Adipocyte (in vitro differentiated cells): ENCODE data around the gene DYRK1A.

Experiments used
- DNase-seq: peaks from one replicate; pipeline ENCODE4 v3.0.0-alpha.2; 2015; ENCODE audit warnings: low read depth
- H3K27me3 ChIP-seq: replicated peaks from 2 replicates; pipeline ENCODE4 v1.7.0; 2013; ENCODE audit warnings: mild to moderate bottlenecking, low read length, moderate library complexity; ENCODE audit not compliant: control insufficient read depth, insufficient read depth
- H3K36me3 ChIP-seq: 2 replicates; pipeline ENCODE4 v1.7.0; 2013; ENCODE audit warnings: low read length, mild to moderate bottlenecking, moderate library complexity; ENCODE audit not compliant: control insufficient read depth, insufficient read depth, severe bottlenecking
- H3K4me1 ChIP-seq: 2 replicates; pipeline ENCODE4 v1.7.0; 2013; ENCODE audit warnings: mild to moderate bottlenecking, low read length, moderate library complexity; ENCODE audit not compliant: control insufficient read depth, insufficient read depth
- H3K4me3 ChIP-seq: 2 replicates; pipeline ENCODE4 v1.7.0; 2013; ENCODE audit warnings: mild to moderate bottlenecking, low read length, moderate library complexity
- H3K9ac ChIP-seq: 2 replicates; pipeline ENCODE4 v1.7.0; 2013; ENCODE audit warnings: mild to moderate bottlenecking, low read length, moderate library complexity
- H3K9me3 ChIP-seq: 2 replicates; pipeline ENCODE4 v1.7.0; 2013; ENCODE audit warnings: mild to moderate bottlenecking, low read length, moderate library complexity; ENCODE audit not compliant: control insufficient read depth

Gene DYRK1A

DNA sequence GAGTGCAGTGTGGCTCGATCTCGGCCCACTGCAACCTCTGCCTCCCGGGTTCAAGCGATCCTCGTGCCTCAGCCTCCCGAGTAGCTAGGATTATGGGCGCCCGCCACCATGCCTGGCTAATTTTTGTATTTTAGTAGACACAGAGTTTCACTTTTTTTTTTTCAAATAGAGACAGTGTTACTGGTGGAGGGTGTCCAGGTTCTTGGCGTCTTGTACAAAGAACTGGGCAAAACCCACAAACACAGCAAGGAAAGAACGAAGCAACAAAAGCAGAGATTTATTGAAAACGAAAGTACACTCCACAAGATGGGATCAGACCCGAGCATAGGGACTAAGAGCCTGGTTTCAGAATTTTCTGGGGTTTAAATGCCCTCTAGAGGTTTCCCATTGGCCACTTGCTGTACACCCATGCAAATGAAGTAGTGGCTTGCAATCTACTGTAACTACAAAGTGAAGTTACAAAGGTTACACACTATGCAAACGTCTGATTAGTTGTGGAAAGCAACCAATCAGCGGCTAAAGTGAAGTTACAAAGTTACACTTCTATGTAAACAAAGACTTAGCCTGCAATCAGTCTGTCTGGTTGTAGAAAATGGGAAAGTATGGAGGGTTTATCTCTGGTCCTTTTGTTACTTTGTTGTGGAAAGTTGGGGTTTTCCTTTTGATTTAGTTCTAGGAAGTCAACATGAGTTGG is 199.1 kb downstream of the DYRK1A start:
- DNase-seq: peak; percentile 17
- Histone ChIP-seq H3K4me1 (peaks cover 19% of the 10 kb centered on the region), H3K4me3 (no peak overlapping the region)

DNA sequence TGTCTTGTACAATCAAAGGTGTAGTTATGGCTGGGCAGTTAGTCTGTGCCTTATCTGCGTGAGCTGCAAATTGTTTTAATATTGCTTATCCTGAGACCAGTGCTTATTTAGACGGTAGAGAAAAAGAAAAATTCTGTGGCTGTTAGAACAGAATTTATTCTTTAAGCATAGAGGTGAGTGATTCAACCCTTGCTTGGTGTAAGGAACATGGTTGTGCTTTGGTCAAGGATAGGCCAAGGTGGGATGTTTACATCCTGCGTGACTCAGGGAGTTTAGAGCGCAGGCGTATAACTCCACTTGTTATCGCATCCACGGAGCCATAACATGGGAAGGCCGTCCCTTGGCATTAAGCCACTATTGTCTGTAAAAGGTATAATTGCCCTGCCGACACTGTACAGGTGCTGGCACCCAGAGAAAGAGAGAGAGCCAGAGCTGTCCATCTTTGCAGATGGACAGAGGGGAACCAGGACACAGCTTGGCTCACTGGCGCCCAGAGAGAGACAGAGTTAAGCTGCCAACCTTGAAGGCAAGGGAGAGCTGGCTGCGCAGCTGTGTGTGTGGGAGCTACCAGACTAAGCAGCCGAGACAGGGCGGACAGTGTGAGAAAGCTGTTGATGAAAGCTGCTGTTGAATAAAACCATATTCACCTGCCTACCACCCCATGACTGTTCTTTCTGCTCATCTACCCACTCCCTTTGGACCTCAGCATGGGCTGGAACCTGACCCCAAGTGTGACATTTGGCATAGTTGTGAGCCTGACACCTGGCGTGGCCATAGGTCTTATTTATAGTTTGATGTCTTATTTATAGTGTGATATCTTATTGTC is 200.4 kb downstream of the DYRK1A start:
- DNase-seq: no peak
- Histone ChIP-seq H3K9me3 (no peaks in the 10 kb centered on the region), H3K36me3 (no peaks in the 10 kb centered on the region), H3K4me1 (peaks cover 19% of the 10 kb centered on the region), H3K27me3 (peaks cover 19% of the 10 kb centered on the region), H3K9ac (no peak overlapping the region), H3K4me3 (no peak overlapping the region)

More for the DNA sequence above, 199.1 kb downstream of the DYRK1A start:
- H3K36me3 ChIP-seq: no peaks in the 10 kb centered on the region
- no peak overlapping the region for H3K9ac ChIP-seq
- H3K27me3 ChIP-seq: peaks cover 9% of the 10 kb centered on the region
- H3K9me3 ChIP-seq: no peaks in the 10 kb centered on the region

DNA sequence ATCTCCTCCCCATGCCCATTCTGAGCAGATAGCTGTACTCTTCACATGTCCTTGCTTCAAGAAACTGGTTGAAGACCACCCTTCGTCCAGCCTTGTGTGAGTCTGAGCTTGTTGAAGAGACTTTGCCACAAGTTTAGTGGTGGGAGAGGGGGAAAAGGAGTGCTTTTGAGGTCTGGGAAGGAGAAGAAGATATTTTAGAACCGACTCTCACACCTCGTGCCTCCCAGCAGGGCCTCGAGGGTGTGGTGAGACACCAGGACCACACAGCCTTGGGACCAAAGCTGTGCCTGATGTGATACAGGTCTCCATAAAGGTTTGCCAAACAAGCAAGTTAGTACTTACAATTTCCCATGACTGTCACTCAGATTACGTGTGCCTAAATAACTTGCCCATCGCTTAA is 201.8 kb downstream of the DYRK1A start:
- DNase-seq: no peak
- H3K36me3 ChIP-seq: no peaks in the 10 kb centered on the region
- peaks cover 13% of the 10 kb centered on the region for H3K4me1 ChIP-seq
- no peaks in the 10 kb centered on the region for H3K9me3 ChIP-seq
- no peak overlapping the region for H3K4me3 ChIP-seq
- peaks cover 19% of the 10 kb centered on the region for H3K27me3 ChIP-seq
- no peak overlapping the region for H3K9ac ChIP-seq

DNA sequence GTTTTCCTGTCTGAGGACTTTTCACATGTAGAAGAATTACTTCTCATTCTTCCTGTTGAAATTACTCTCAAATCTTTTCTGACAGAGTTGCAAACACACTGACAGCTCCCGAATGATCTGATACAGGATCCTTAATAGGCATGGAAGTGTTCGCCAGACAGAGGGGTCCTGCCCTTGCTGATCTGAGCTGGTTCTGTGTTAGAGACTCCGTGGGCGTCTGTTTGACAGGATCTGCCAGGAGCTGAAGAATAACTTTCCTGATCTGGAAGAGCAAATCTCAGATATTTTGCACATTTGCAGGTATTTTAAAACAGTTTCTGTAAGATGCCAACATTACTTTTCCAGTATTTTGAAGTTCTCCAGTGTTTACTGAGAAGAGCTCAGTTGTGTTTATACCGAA is 202.3 kb downstream of the DYRK1A start:
- DNase-seq: no peak
- Histone ChIP-seq H3K27me3 (peaks cover 19% of the 10 kb centered on the region), H3K9me3 (no peaks in the 10 kb centered on the region), H3K4me3 (no peak overlapping the region), H3K36me3 (no peaks in the 10 kb centered on the region), H3K9ac (no peak overlapping the region), H3K4me1 (peaks cover 12% of the 10 kb centered on the region)

DNA sequence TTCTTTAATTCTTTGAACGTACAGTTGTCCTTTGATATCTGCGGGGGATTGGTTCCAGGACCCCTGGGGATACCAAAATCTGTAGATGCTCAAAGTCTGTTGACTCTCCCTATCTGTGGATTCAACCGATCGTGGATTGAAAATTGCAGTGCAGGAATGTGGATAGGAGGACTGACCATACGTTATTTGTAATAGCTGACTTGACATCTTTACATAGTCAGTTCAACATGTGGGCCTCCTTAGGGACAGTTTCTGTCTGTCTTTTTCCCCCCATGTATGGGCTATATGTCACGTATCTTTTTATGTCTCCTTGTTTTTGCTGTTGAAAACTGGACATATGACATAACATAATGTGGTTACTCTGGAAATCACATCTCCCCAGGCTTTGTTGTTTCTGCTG is 204.9 kb downstream of the DYRK1A start:
- Histone ChIP-seq H3K36me3 (no peaks in the 10 kb centered on the region), H3K4me3 (no peak overlapping the region), H3K4me1 (no peaks in the 10 kb centered on the region), H3K27me3 (peaks cover 19% of the 10 kb centered on the region), H3K9ac (no peak overlapping the region), H3K9me3 (no peaks in the 10 kb centered on the region)
- no peak for DNase-seq

DNA sequence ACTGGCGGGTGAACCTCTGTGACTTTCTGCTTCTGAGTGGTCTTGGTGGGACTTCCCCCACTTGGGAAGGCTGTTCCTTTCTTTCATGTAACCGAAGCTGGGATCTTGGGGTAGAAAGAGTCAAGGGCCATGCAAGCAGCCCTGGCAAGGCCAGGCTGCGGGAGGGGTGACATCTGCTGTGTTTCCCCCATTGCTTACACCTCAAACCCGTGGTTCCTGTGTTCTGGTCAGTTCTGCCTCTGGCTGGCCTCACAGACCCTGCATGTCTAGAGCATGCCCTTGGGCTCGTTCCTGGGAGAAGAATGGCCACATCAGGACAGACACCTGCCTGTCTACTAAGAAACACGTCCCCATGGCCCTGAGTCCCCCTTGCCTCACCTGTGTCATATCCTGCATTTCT is 207.7 kb downstream of the DYRK1A start:
- H3K9me3 ChIP-seq: peaks cover 14% of the 10 kb centered on the region
- H3K36me3 ChIP-seq: no peaks in the 10 kb centered on the region
- no peak for DNase-seq
- H3K4me1 ChIP-seq: no peaks in the 10 kb centered on the region
- no peak overlapping the region for H3K4me3 ChIP-seq
- H3K27me3 ChIP-seq: peaks cover 14% of the 10 kb centered on the region
- H3K9ac ChIP-seq: no peak overlapping the region

DNA sequence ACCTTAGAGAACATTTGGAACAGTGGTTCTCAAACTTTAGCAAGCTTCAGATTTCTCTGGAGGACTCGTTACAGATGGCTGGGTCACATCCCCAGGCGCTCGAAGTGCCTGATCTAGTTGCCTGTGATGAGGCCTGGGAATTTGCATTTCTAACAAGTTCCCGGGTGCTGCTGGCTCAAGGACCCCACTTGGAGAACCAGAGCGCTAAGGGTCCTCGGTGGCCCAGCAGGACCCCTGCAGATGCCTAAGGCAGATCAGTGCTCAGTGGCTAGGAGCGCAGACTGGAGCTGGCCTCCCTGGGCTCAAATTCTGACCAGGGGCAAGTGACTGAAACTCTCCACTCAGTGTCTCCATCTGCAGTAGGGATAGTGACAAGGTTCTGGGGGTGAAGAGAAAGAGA is 208.2 kb downstream of the DYRK1A start:
- no peaks in the 10 kb centered on the region for H3K36me3 ChIP-seq
- H3K9me3 ChIP-seq: peaks cover 14% of the 10 kb centered on the region
- H3K4me3 ChIP-seq: no peak overlapping the region
- peaks cover 13% of the 10 kb centered on the region for H3K27me3 ChIP-seq
- no peaks in the 10 kb centered on the region for H3K4me1 ChIP-seq
- no peak overlapping the region for H3K9ac ChIP-seq
- DNase-seq: no peak

DNA sequence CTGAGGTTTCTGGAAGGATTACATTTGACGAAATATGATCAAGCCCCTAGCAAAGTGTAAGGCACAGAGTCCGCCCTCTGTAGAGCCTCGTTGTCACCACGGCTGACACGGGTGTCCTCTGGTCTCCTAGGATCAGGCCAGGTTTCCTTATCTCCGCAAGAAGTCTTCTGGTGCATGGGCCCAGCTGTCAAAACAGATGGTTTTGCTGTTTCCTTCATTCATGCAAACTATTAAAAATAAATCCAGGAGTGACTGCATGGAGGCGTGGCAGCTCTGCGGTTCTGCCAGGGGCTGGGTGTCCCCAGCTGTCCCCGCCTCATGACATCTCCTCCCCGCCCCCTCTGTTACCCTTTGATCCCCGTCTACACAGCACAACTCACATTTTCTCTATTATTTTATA is 209.0 kb downstream of the DYRK1A start:
- DNase-seq: no peak
- Histone ChIP-seq H3K9me3 (peaks cover 14% of the 10 kb centered on the region), H3K36me3 (no peaks in the 10 kb centered on the region), H3K4me3 (no peak overlapping the region), H3K27me3 (peaks cover 10% of the 10 kb centered on the region), H3K4me1 (no peaks in the 10 kb centered on the region), H3K9ac (no peak overlapping the region)
